ENCODE results near the gene AKAP6. TPM values are rescaled to one million over a fixed set of nuclear protein-coding genes. Genes with fewer than 3 reads are reported as not detected.

AKAP6 gene, protein sequence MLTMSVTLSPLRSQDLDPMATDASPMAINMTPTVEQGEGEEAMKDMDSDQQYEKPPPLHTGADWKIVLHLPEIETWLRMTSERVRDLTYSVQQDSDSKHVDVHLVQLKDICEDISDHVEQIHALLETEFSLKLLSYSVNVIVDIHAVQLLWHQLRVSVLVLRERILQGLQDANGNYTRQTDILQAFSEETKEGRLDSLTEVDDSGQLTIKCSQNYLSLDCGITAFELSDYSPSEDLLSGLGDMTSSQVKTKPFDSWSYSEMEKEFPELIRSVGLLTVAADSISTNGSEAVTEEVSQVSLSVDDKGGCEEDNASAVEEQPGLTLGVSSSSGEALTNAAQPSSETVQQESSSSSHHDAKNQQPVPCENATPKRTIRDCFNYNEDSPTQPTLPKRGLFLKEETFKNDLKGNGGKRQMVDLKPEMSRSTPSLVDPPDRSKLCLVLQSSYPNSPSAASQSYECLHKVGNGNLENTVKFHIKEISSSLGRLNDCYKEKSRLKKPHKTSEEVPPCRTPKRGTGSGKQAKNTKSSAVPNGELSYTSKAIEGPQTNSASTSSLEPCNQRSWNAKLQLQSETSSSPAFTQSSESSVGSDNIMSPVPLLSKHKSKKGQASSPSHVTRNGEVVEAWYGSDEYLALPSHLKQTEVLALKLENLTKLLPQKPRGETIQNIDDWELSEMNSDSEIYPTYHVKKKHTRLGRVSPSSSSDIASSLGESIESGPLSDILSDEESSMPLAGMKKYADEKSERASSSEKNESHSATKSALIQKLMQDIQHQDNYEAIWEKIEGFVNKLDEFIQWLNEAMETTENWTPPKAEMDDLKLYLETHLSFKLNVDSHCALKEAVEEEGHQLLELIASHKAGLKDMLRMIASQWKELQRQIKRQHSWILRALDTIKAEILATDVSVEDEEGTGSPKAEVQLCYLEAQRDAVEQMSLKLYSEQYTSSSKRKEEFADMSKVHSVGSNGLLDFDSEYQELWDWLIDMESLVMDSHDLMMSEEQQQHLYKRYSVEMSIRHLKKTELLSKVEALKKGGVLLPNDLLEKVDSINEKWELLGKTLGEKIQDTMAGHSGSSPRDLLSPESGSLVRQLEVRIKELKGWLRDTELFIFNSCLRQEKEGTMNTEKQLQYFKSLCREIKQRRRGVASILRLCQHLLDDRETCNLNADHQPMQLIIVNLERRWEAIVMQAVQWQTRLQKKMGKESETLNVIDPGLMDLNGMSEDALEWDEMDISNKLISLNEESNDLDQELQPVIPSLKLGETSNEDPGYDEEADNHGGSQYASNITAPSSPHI (N-terminal part only)
- 10 to 100 TPM in 1 of 4 donors, 1 to 10 TPM in 3; 2.0 to 11.0 (median 4.2) TPM for total RNA-seq

DNA sequence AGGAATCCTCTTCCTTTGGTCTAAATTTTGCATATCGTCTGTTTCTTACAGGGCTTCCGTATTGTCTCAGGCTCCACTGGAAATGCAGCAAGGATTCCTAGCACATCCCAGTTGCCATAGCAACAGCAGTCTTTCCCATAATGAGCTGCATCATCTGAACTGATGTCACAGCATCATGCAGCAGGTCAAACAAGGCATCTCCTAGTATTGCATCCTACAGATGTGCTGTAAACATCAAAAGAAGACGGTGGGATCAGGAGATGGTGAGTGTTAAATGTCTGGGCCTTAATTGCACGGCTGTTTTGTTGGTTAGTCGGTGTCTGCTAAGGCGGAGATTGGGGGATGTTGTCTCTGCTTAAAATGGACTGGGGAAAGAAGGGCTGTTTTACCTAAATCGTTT lies at the start of gene AKAP6:
Gene AKAP6 (plus strand): TSS at position 153 of the 400 bp plus-strand sequence. CDS start 104,196 bp downstream, outside the sequence.
- H3K4me1 ChIP-seq, result no peaks in the 10 kb centered on the region
- H3K4me3 ChIP-seq, result no peak within 1 kb of the TSS
- TF ChIP-seq, protein P1, sequence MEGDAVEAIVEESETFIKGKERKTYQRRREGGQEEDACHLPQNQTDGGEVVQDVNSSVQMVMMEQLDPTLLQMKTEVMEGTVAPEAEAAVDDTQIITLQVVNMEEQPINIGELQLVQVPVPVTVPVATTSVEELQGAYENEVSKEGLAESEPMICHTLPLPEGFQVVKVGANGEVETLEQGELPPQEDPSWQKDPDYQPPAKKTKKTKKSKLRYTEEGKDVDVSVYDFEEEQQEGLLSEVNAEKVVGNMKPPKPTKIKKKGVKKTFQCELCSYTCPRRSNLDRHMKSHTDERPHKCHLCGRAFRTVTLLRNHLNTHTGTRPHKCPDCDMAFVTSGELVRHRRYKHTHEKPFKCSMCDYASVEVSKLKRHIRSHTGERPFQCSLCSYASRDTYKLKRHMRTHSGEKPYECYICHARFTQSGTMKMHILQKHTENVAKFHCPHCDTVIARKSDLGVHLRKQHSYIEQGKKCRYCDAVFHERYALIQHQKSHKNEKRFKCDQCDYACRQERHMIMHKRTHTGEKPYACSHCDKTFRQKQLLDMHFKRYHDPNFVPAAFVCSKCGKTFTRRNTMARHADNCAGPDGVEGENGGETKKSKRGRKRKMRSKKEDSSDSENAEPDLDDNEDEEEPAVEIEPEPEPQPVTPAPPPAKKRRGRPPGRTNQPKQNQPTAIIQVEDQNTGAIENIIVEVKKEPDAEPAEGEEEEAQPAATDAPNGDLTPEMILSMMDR (IDR thresholded peaks at IDR 0.05), result no peak
- TF ChIP-seq POLR2A (IDR thresholded peaks at IDR 0.05), result no peak
- no peak for TF ChIP-seq EP300 (IDR thresholded peaks at IDR 0.05)
- TF ChIP-seq POLR2AphosphoS5 (IDR thresholded peaks at IDR 0.05), result no peak
- no peaks in the 10 kb centered on the region for H3K9me3 ChIP-seq
- DNase-seq (ENCODE audit: low spot score in 2 of 2), result no peak
- H3K27me3 ChIP-seq, result no peaks in the 10 kb centered on the region
- no peak within 1 kb of the TSS for H3K27ac ChIP-seq
- WGBS, result 67% methylated on average over 7 of the region's 7 CpGs
- H3K36me3 ChIP-seq, result no peaks in the 10 kb centered on the region

DNA sequence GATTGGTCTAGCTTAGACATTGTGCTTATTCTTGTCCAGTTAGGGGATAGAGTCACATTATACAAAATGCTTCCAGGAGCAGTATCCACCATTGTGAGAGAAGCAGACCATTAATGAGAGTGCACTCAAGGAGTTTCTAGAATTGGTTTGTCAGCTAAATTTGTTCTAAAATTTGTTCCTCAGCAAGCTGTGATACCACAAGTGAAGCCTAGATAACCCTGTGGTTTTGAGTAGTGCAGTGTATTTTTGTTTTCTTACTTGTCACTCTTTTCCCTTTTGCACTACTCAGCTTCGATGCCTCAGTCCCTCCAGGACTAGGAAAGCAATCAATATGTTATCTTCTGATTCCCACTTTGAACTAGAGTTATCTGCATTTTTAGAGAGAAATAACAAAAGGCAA lies 42.5 kb upstream of the AKAP6 start:
- Histone ChIP-seq H3K4me3 (no peak overlapping the region), H3K27me3 (no peaks in the 10 kb centered on the region), H3K36me3 (no peaks in the 10 kb centered on the region), H3K9me3 (no peaks in the 10 kb centered on the region), H3K4me1 (no peaks in the 10 kb centered on the region), H3K27ac (no peak overlapping the region)
- TF ChIP-seq POLR2AphosphoS5 (IDR thresholded peaks at IDR 0.05) (no peak), EP300 (IDR thresholded peaks at IDR 0.05) (no peak), POLR2A (IDR thresholded peaks at IDR 0.05) (no peak)
- TF ChIP-seq, protein P1 (IDR thresholded peaks at IDR 0.05), result no peak
- WGBS, result 79% methylated on average over 1 of the region's 1 CpG
- no peak for DNase-seq (ENCODE audit: low spot score in 2 of 2)

DNA sequence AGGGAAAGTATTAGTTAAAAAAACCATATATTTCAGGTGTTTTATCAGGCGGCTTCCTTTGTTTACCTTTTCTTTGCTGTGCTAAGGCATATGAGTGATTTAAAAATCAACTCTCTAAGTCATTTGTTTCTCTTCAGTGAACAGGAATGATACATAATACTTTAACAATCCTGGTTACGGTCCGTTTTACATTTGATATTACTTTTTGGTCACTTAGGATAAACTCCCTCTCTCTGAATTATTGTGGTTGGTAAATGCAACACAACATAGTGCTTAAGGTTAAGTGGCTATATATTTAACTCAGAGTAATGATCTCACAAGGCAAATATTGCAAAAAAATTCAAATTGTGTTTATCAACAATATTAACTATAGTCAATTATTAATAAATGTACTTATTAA lies 32.7 kb upstream of the AKAP6 start:
- Histone ChIP-seq H3K4me1 (no peaks in the 10 kb centered on the region), H3K4me3 (no peak overlapping the region), H3K36me3 (no peaks in the 10 kb centered on the region), H3K27ac (no peak overlapping the region), H3K9me3 (no peaks in the 10 kb centered on the region), H3K27me3 (no peaks in the 10 kb centered on the region)
- TF ChIP-seq, protein P1 (IDR thresholded peaks at IDR 0.05), result no peak
- no peak for TF ChIP-seq POLR2A (IDR thresholded peaks at IDR 0.05)
- no peak for TF ChIP-seq POLR2AphosphoS5 (IDR thresholded peaks at IDR 0.05)
- no peak for TF ChIP-seq EP300 (IDR thresholded peaks at IDR 0.05)
- no peak for DNase-seq (ENCODE audit: low spot score in 2 of 2)
- WGBS, result 93% methylated on average over 3 of the region's 3 CpGs

DNA sequence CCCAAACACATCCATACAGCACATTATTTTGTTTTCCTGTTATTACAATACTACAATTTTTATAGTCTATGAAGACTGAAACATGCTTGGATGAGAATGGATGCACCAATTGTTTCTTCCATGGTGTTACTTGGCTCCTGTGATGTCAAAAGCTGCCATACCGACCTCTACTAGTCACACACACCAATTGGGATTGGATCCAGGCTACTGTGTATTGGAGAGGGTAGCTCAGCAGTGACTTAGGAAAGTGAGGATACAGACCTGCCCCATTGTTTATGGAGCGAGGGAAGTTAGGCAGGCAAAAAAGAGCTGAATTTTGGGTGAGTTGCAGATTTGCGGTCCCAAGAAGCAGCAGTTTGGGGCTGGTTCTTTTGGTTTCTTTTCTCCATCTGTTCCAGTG lies 30.8 kb upstream of the AKAP6 start:
- Histone ChIP-seq H3K4me3 (no peak overlapping the region), H3K9me3 (no peaks in the 10 kb centered on the region), H3K27me3 (no peaks in the 10 kb centered on the region), H3K27ac (no peak overlapping the region), H3K4me1 (no peaks in the 10 kb centered on the region), H3K36me3 (no peaks in the 10 kb centered on the region)
- no peak for DNase-seq (ENCODE audit: low spot score in 2 of 2)
- WGBS, result 75% methylated on average over 3 of the region's 3 CpGs
- TF ChIP-seq EP300 (IDR thresholded peaks at IDR 0.05) (no peak), POLR2AphosphoS5 (IDR thresholded peaks at IDR 0.05) (no peak), POLR2A (IDR thresholded peaks at IDR 0.05) (no peak)
- TF ChIP-seq, protein P1 (IDR thresholded peaks at IDR 0.05), result no peak
